Thymus (tissue), 14 donors: ENCODE measurements around the gene RBMY1B. TPM values are rescaled to one million over a fixed set of nuclear protein-coding genes. Genes with fewer than 3 reads are reported as not detected.
"Not testable (repeated sequence)": the region's sequence is repeated elsewhere in the genome, so short reads cannot be mapped to it uniquely, and the experiment has no call there.

ENCODE experiments used
- DNase-seq, 9 donors: peaks; one replicate each; pipeline ENCODE4 v3.0.0-alpha.2; 2013; ENCODE audit warnings: low spot score in 9 of 9, low read depth in 6 of 9, missing footprints in 1 of 9
- H3K27ac ChIP-seq, 2 donors: one replicate each; pipeline ENCODE4 v1.5.1; 2013; ENCODE audit warnings: control low read depth in 1 of 2, low read depth in 1 of 2, low read length in 1 of 2, mild to moderate bottlenecking in 1 of 2, moderate library complexity in 1 of 2
- H3K27me3 ChIP-seq, 2 donors: one replicate each; pipeline ENCODE4 v1.5.1; 2013; ENCODE audit warnings: low read length in 1 of 2; ENCODE audit not compliant: control insufficient read depth in 2 of 2, insufficient read depth in 1 of 2
- H3K36me3 ChIP-seq, 2 donors: one replicate each; pipeline ENCODE4 v1.5.1; 2013; ENCODE audit warnings: low read length in 1 of 2, mild to moderate bottlenecking in 1 of 2, moderate library complexity in 1 of 2; ENCODE audit not compliant: control insufficient read depth in 2 of 2, insufficient read depth in 2 of 2
- H3K4me1 ChIP-seq, 2 donors: one replicate each; pipeline ENCODE4 v1.5.1; 2013; ENCODE audit warnings: low read length in 2 of 2; ENCODE audit not compliant: control insufficient read depth in 2 of 2, insufficient read depth in 2 of 2
- H3K4me3 ChIP-seq, 2 donors: one replicate each; pipeline ENCODE4 v1.5.1; 2013; ENCODE audit warnings: low read length in 2 of 2, control low read depth in 1 of 2, mild to moderate bottlenecking in 1 of 2
- H3K9me3 ChIP-seq, 2 donors: one replicate each; pipeline ENCODE4 v1.5.1; 2013; ENCODE audit warnings: low read length in 1 of 2, mild to moderate bottlenecking in 1 of 2; ENCODE audit not compliant: control insufficient read depth in 2 of 2, insufficient read depth in 1 of 2
- WGBS: extraction: QIAGEN DNeasy Blood & Tissue Kit; methylation state at CpG from one replicate; pipeline ENCODE4 v1.1.7; 2013; 5-methylcytosine and 5-hydroxymethylcytosine counted together
- long read RNA-seq, 10 donors: transcript quantifications; one replicate each; lab custom pipeline, GENCODE V29; 2026
- polyA plus RNA-seq: library from polyadenylated mRNA; stranded (reverse); fragments of 200-250 nt; gene quantifications from one replicate; pipeline ENCODE4 v1.2.3, GENCODE V29; 2013
- total RNA-seq: library from RNA; stranded (reverse); fragments of 120-200 nt; gene quantifications from one replicate; pipeline ENCODE4 v1.2.4, GENCODE V29; 2013
- donor health status: healthy.

The RBMY1B gene
- total RNA-seq (not detected), polyA plus RNA-seq (not detected)
- long read RNA-seq, donor 1, result 0 reads
- long read RNA-seq, donor 2, result 0 reads
- long read RNA-seq, donor 3, result 0 reads
- long read RNA-seq, donor 4, result 0 reads
- long read RNA-seq, donor 5, result 0 reads
- long read RNA-seq, donor 6, result 0 reads
- long read RNA-seq, donor 7, result 0 reads
- long read RNA-seq, donor 8, result 0 reads
- long read RNA-seq, donor 9, result 0 reads
- long read RNA-seq, donor 10, result 0 reads

DNA sequence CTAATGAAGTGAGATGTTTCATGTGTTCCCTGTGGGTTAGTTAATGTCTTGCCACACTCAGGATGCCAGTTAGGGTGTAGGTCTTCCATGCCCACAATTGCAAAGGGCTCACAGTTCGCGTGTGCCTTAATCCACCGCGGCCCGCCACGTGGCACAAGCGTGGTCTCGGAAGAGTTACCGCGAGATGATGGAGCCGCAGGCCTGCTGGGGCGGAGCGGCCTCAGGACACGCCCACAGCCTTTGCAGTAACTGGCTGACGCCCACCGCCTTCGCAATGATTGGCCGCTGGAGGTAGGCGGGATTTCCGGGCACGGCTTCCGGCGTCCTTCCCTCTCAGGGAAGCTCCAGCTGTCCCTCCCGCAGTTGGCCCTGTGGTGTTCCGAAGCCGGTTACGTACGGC is at the start of gene RBMY1B:
Gene RBMY1B, plus strand, starts transcription at position 301 of the 400 bp plus-strand sequence. CDS start 2,013 bp downstream, outside the sequence.
- not testable (repeated sequence) for H3K27ac ChIP-seq, H3K27me3 ChIP-seq, DNase-seq, H3K36me3 ChIP-seq, H3K4me3 ChIP-seq, H3K9me3 ChIP-seq, H3K4me1 ChIP-seq
- no CpG with 5 or more reads among the region's 28 CpGs for WGBS

DNA sequence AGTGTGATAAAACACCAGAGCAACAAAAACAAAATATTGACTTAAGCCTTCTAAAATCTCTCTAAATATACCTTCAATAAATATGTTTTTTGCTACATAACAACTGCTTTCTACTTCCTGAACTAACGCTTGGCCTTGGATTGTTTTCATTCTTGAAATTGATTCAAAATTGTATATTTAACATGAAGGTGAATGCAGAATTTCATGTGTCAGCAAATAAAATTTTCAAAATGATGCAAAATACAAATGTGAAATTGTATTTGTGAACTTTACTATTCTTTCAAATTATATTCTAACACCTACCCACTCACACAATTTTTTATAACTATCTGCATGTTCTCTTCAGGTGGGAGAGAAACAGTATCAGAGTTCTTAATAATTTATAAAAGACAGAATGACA is 48.2 kb upstream of the RBMY1B start:
- H3K4me1 ChIP-seq, result not testable (repeated sequence)

DNA sequence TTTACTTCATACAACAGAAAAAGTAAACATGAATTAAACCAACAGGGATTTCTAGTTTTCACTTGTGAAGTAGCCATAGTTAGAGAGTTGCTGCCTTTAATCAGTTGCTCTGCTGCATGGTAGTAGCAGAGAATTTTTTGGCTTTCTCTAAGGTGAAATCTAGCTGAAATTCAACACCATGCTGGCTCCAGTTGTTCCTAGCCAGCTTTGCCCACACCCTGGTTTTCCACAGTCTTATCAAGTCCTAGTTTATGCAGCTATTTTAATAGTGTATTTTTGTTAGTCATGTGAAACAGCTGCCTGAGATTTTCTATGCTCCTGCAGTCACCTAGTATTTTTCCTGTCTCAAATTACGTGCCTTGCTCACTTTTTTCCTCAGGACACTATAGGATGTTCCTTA is 28.2 kb upstream of the RBMY1B start:
- H3K4me1 ChIP-seq, result no peaks in the 10 kb centered on the region
- no peaks in the 10 kb centered on the region for H3K27me3 ChIP-seq
- H3K4me3 ChIP-seq, result no peak overlapping the region
- H3K9me3 ChIP-seq, result no peaks in the 10 kb centered on the region
- DNase-seq, result no peak
- 89% methylated on average over 1 of the region's 1 CpG for WGBS
- H3K27ac ChIP-seq, result no peak overlapping the region
- H3K36me3 ChIP-seq, result no peaks in the 10 kb centered on the region

More for the DNA sequence above, 48.2 kb upstream of the RBMY1B start:
- not testable (repeated sequence) for DNase-seq, H3K4me3 ChIP-seq, H3K27me3 ChIP-seq, H3K27ac ChIP-seq, H3K9me3 ChIP-seq, H3K36me3 ChIP-seq
- whole genome bisulfite sequencing, result 100% methylated on average over 1 of the region's 1 CpG

DNA sequence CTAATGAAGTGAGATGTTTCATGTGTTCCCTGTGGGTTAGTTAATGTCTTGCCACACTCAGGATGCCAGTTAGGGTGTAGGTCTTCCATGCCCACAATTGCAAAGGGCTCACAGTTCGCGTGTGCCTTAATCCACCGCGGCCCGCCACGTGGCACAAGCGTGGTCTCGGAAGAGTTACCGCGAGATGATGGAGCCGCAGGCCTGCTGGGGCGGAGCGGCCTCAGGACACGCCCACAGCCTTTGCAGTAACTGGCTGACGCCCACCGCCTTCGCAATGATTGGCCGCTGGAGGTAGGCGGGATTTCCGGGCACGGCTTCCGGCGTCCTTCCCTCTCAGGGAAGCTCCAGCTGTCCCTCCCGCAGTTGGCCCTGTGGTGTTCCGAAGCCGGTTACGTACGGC is 23.4 kb downstream of the RBMY1B start, which contains the start of gene RBMY1A1:
Gene RBMY1A1, plus strand, starts transcription at position 301 of the 400 bp plus-strand sequence. CDS start 2,013 bp downstream, outside the sequence.
- not testable (repeated sequence) for DNase-seq, H3K27me3 ChIP-seq, H3K4me1 ChIP-seq, H3K36me3 ChIP-seq, H3K9me3 ChIP-seq, H3K4me3 ChIP-seq, H3K27ac ChIP-seq
- WGBS, result no CpG with 5 or more reads among the region's 28 CpGs

DNA sequence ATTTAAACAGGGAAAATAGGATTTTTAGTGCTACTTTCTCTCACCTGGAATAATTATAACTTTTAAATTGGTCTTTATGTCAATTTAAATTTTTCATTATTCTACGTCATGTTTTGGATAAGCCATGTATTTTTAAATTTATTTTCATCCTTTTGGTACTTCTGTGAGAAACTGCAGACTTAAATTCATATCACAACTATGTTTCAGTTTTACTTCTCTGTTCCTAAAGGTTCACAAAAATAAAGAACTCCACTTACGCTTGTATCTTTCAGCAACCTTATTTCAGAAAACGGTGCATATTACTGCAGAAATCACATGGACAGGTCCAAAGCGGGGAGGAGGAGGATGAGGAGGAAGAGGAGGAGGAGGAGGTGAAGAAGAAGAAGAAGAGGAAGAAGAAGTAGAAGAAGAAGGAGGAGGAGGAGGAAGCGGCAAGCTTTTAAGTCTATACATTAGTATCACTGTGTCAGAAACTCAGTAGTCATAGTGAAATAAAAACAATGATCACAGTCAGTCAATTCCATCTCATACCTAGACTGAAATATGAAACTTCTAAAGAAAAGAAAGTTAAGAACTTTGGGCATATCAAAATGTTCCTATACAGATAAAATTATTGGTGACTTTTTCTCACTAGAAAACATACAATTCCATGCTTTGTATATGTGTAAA is 48.3 kb downstream of the RBMY1B start:
- no CpG with 5 or more reads among the region's 5 CpGs for WGBS
- not testable (repeated sequence) for H3K9me3 ChIP-seq, DNase-seq, H3K27ac ChIP-seq, H3K27me3 ChIP-seq, H3K4me1 ChIP-seq, H3K36me3 ChIP-seq, H3K4me3 ChIP-seq

Other genes with a start within 250 kb of the RBMY1B start
- gene RBMY1A1, start 23.5 kb downstream of the RBMY1B start, total RNA-seq, result not detected
- gene RBMY1A1, start 23.5 kb downstream of the RBMY1B start, polyA plus RNA-seq, result not detected